A673 (cell line): ENCODE results near the gene DENND1A.

Experiments used
- EZH2 ChIP-seq: fragments of 200-600 bp; sonication (generic); IDR thresholded peaks from 2 replicates; pipeline ENCODE4 v1.6.1; 2017; ENCODE audit warnings: borderline replicate concordance, low read depth, mild to moderate bottlenecking, mixed read lengths, antibody characterized with exemption, low read length; ENCODE audit not compliant: poor library complexity, severe bottlenecking
- TF ChIP-seq, protein P1 (sequence below): fragments of 300-800, 200-600 bp; sonication (generic); conservative IDR thresholded peaks from 2 replicates; pipeline ENCODE4 v1.5.1; 2017; ENCODE audit warnings: low read depth, mild to moderate bottlenecking, antibody characterized with exemption, low read length, moderate library complexity, mixed read lengths

- TF ChIP-seq, protein P1, sequence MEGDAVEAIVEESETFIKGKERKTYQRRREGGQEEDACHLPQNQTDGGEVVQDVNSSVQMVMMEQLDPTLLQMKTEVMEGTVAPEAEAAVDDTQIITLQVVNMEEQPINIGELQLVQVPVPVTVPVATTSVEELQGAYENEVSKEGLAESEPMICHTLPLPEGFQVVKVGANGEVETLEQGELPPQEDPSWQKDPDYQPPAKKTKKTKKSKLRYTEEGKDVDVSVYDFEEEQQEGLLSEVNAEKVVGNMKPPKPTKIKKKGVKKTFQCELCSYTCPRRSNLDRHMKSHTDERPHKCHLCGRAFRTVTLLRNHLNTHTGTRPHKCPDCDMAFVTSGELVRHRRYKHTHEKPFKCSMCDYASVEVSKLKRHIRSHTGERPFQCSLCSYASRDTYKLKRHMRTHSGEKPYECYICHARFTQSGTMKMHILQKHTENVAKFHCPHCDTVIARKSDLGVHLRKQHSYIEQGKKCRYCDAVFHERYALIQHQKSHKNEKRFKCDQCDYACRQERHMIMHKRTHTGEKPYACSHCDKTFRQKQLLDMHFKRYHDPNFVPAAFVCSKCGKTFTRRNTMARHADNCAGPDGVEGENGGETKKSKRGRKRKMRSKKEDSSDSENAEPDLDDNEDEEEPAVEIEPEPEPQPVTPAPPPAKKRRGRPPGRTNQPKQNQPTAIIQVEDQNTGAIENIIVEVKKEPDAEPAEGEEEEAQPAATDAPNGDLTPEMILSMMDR = no peak
- no peak for TF ChIP-seq EZH2
Observed at GRCh38 chr9:123500336-123500735, 429.6 kb downstream of the DENND1A start.
